ENCODE measurements around the gene IGSF22.
A peak's percentile ranks its signal among the peaks of the same experiment; 100 is the strongest.

Gene IGSF22

GRCh38 chr11:18726040-18726439 is at the start of gene IGSF22:
Gene IGSF22 (minus strand): TSS chr11:18726188. CDS start chr11:18724236, 1,952 bp downstream.
- no peak within 1 kb of the TSS for H3K27ac ChIP-seq
- H3K4me3 ChIP-seq (ENCODE audit: low read depth, low read length), result no peak within 1 kb of the TSS
- no peaks in the 10 kb centered on the region for H3K36me3 ChIP-seq
- no peaks in the 10 kb centered on the region for H3K27me3 ChIP-seq (ENCODE audit: insufficient read depth, low read depth, severe bottlenecking)
- no peaks in the 10 kb centered on the region for H3K9me3 ChIP-seq (ENCODE audit: severe bottlenecking)
- 0 out of 2 replicates have a peak, but pooled peaks have one; percentile 8 for TF ChIP-seq CTCF (IDR thresholded peaks at IDR 0.05; ENCODE audit: low read depth, low read length)
- DNase-seq, result peak; percentile 55

- no peak for TF ChIP-seq CTCF (IDR thresholded peaks at IDR 0.05; ENCODE audit: low read depth, low read length)
- H3K27me3 ChIP-seq (ENCODE audit: insufficient read depth, low read depth, severe bottlenecking), result no peaks in the 10 kb centered on the region
- H3K9me3 ChIP-seq (ENCODE audit: severe bottlenecking), result no peaks in the 10 kb centered on the region
- no peak overlapping the region for H3K4me3 ChIP-seq (ENCODE audit: low read depth, low read length)
- H3K27ac ChIP-seq, result no peak overlapping the region
- no peak for DNase-seq
- no peaks in the 10 kb centered on the region for H3K36me3 ChIP-seq
Measured at GRCh38 chr11:18774801-18775200, 48.8 kb upstream of the IGSF22 start.

- H3K27me3 ChIP-seq (ENCODE audit: insufficient read depth, low read depth, severe bottlenecking), result no peaks in the 10 kb centered on the region
Measured at GRCh38 chr11:18773681-18774080, 47.7 kb upstream of the IGSF22 start.

GRCh38 chr11:18773104-18773503 is 47.1 kb upstream of the IGSF22 start:
- Histone ChIP-seq H3K9me3 (ENCODE audit: severe bottlenecking) (no peaks in the 10 kb centered on the region), H3K36me3 (no peaks in the 10 kb centered on the region), H3K27me3 (ENCODE audit: insufficient read depth, low read depth, severe bottlenecking) (no peaks in the 10 kb centered on the region), H3K27ac (no peak overlapping the region), H3K4me3 (ENCODE audit: low read depth, low read length) (no peak overlapping the region)
- no peak for TF ChIP-seq CTCF (IDR thresholded peaks at IDR 0.05; ENCODE audit: low read depth, low read length)
- no peak for DNase-seq

More at GRCh38 chr11:18773681-18774080, 47.7 kb upstream of the IGSF22 start:
- H3K4me3 ChIP-seq (ENCODE audit: low read depth, low read length), result no peak overlapping the region
- no peaks in the 10 kb centered on the region for H3K36me3 ChIP-seq
- H3K27ac ChIP-seq, result no peak overlapping the region
- no peak for TF ChIP-seq CTCF (IDR thresholded peaks at IDR 0.05; ENCODE audit: low read depth, low read length)
- no peak for DNase-seq
- H3K9me3 ChIP-seq (ENCODE audit: severe bottlenecking), result no peaks in the 10 kb centered on the region

- Histone ChIP-seq H3K9me3 (ENCODE audit: severe bottlenecking) (no peaks in the 10 kb centered on the region), H3K4me3 (ENCODE audit: low read depth, low read length) (no peak overlapping the region), H3K27ac (no peak overlapping the region), H3K27me3 (ENCODE audit: insufficient read depth, low read depth, severe bottlenecking) (no peaks in the 10 kb centered on the region), H3K36me3 (no peaks in the 10 kb centered on the region)
- TF ChIP-seq CTCF (IDR thresholded peaks at IDR 0.05; ENCODE audit: low read depth, low read length), result no peak
- peak; percentile 31 for DNase-seq
Measured at GRCh38 chr11:18772211-18772610, 46.2 kb upstream of the IGSF22 start.

All from WERI-Rb-1 (cell line).